Measurements from ENCODE around the gene SMS. TPM values are rescaled to one million over a fixed set of nuclear protein-coding genes. Genes with fewer than 3 reads are reported as not detected.

SMS gene
- total and polyA plus RNA-seq, 9 donors = 66.1 to 79.4 (median 70.9) TPM

Other genes starting within 250 kb of the SMS start
- 281 TPM for gene SMPX, start 182.6 kb upstream of the SMS start, total RNA-seq
- 100 to 1,000 TPM; 184 to 299 (median 236) TPM for gene SMPX, start 182.6 kb upstream of the SMS start, polyA plus RNA-seq (ENCODE audit: insufficient read depth in 1 of 8, insufficient read length in 8 of 8, low replicate concordance in 1 of 8)
- 10.7 TPM for gene MBTPS2, start 101.1 kb upstream of the SMS start, total RNA-seq
- gene MBTPS2, start 101.1 kb upstream of the SMS start, polyA plus RNA-seq (ENCODE audit: insufficient read depth in 1 of 8, insufficient read length in 8 of 8, low replicate concordance in 1 of 8) = 10 to 100 TPM; 15.8 to 23.1 (median 21.5) TPM
- gene YY2, start 84.7 kb upstream of the SMS start, total RNA-seq = 0.93 TPM
- gene YY2, start 84.7 kb upstream of the SMS start, polyA plus RNA-seq (ENCODE audit: insufficient read depth in 1 of 8, insufficient read length in 8 of 8, low replicate concordance in 1 of 8) = 1 to 10 TPM; 1.4 to 2.5 (median 1.5) TPM
- gene PHEX, start 91.6 kb downstream of the SMS start, total RNA-seq = 4.9 TPM
- 1 to 10 TPM; 1.9 to 5.3 (median 3.9) TPM for gene PHEX, start 91.6 kb downstream of the SMS start, polyA plus RNA-seq (ENCODE audit: insufficient read depth in 1 of 8, insufficient read length in 8 of 8, low replicate concordance in 1 of 8)

Data from muscle of leg (tissue), 9 donors.